Mesothelial cell of epicardium (in vitro differentiated cells): ENCODE data around the gene UXT. TPM values are rescaled to one million over a fixed set of nuclear protein-coding genes. Genes with fewer than 3 reads are reported as not detected.
"Not testable (repeated sequence)": the region's sequence is repeated elsewhere in the genome, so short reads cannot be mapped to it uniquely, and the experiment has no call there.

Source experiments
- DNase-seq, 2 experiments: peaks; one replicate each; pipeline ENCODE4 v3.0.0; 2021; ENCODE audit warnings: low spot score in 2 of 2; ENCODE audit not compliant: unreplicated experiment in 2 of 2
- H3K27ac Mint-ChIP-seq: 2 replicates; pipeline ENCODE4 v1.8.0; 2021; ENCODE audit warnings: mixed read lengths
- H3K27me3 Mint-ChIP-seq: 2 replicates; pipeline ENCODE4 v1.8.0; 2021; ENCODE audit warnings: low read depth, mixed read lengths
- H3K36me3 Mint-ChIP-seq: 2 replicates; pipeline ENCODE4 v1.8.0; 2021; ENCODE audit warnings: mixed read lengths
- H3K4me1 Mint-ChIP-seq: 2 replicates; pipeline ENCODE4 v1.8.0; 2021; ENCODE audit warnings: mixed read lengths
- H3K4me3 Mint-ChIP-seq: 2 replicates; pipeline ENCODE4 v1.8.0; 2021; ENCODE audit warnings: mild to moderate bottlenecking, moderate library complexity, mixed read lengths
- H3K9me3 Mint-ChIP-seq: 2 replicates; pipeline ENCODE4 v1.8.0; 2021; ENCODE audit warnings: mixed read lengths
- total RNA-seq: library from RNA; stranded (reverse); gene quantifications from 3 replicates; pipeline ENCODE4 v1.2.1, GENCODE V29; 2021
- TF ChIP-seq, protein P1 (sequence below): fragments of 200-600 bp; sonication (generic); IDR thresholded peaks from one replicate; pipeline ENCODE4 v1.5.0; 2021; ENCODE audit warnings: antibody characterized with exemption; ENCODE audit not compliant: unreplicated experiment

Gene UXT
- total RNA-seq, 1 donor from 2014 or later, result 71.4 TPM

DNA sequence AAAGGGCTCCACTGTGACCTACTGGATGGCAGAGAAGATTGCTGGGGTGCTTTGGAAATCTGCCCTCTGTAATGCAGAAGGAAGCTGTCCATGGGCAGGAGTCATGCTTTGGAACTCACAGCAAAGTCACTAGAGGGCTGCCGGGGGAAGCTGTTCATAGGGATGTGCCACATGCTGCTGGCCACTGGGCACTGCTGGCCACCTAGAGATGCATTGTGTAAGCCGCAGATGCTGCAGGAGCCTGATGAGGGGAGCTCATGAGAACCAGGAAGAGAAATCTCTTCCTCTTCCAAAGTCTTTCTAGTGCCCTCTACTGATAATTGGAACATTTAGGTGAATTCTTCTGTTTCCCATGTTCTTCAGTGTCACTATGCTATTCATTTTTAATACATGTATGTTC is 31.2 kb upstream of the UXT start:
- no peak for DNase-seq
- H3K27ac Mint-ChIP-seq, result no peak overlapping the region
- H3K4me1 Mint-ChIP-seq, result no peaks in the 10 kb centered on the region
- peaks cover 28% of the 10 kb centered on the region for H3K9me3 Mint-ChIP-seq
- no peaks in the 10 kb centered on the region for H3K36me3 Mint-ChIP-seq
- TF ChIP-seq, protein P1, sequence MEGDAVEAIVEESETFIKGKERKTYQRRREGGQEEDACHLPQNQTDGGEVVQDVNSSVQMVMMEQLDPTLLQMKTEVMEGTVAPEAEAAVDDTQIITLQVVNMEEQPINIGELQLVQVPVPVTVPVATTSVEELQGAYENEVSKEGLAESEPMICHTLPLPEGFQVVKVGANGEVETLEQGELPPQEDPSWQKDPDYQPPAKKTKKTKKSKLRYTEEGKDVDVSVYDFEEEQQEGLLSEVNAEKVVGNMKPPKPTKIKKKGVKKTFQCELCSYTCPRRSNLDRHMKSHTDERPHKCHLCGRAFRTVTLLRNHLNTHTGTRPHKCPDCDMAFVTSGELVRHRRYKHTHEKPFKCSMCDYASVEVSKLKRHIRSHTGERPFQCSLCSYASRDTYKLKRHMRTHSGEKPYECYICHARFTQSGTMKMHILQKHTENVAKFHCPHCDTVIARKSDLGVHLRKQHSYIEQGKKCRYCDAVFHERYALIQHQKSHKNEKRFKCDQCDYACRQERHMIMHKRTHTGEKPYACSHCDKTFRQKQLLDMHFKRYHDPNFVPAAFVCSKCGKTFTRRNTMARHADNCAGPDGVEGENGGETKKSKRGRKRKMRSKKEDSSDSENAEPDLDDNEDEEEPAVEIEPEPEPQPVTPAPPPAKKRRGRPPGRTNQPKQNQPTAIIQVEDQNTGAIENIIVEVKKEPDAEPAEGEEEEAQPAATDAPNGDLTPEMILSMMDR, result no peak
- peaks cover 23% of the 10 kb centered on the region for H3K27me3 Mint-ChIP-seq
- H3K4me3 Mint-ChIP-seq, result no peak overlapping the region

DNA sequence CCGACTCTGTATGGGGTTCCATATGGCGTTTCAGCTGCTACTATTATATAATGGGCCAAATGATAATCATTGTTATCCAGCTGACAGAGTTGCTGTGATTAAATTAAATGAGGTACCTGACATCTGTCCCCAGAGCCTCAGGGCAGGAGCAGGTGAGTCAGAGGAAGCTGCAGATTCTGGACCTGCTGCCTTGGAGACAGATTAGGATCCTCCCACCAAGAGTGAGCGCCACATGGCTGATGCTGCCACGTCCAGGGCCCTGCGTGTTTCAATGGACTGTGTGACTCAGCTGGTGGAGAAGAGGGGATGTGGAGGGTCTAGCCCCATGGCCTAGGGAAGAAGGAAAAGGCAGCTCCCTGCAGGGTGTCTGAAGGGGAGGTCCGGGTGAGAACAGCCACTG is 28.3 kb upstream of the UXT start:
- no peak overlapping the region for H3K27ac Mint-ChIP-seq
- no peaks in the 10 kb centered on the region for H3K4me1 Mint-ChIP-seq
- no peak overlapping the region for H3K4me3 Mint-ChIP-seq
- peaks cover 31% of the 10 kb centered on the region for H3K27me3 Mint-ChIP-seq
- no peak for DNase-seq
- H3K9me3 Mint-ChIP-seq, result peaks cover 34% of the 10 kb centered on the region
- TF ChIP-seq, protein P1, result no peak
- no peaks in the 10 kb centered on the region for H3K36me3 Mint-ChIP-seq

DNA sequence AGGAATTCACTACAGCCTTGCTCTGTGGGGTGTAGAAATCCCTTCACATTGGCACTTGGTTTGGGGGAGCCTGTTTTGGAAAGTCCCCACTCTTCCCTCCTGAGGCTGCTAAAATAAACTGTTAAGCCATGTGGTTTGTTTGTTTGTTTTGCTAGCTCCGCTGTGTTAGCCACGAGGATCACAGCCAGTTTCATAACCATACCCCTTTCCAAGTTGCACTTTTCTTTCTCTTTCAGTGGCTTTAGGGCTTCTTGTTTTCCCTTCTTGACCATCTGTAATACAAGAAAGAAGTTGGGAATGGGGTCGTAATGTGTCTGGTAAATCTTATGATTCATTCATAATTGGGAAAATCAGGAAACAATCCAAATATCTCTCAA is 24.8 kb upstream of the UXT start:
- TF ChIP-seq, protein P1, result no peak
- H3K27ac Mint-ChIP-seq, result no peak overlapping the region

DNA sequence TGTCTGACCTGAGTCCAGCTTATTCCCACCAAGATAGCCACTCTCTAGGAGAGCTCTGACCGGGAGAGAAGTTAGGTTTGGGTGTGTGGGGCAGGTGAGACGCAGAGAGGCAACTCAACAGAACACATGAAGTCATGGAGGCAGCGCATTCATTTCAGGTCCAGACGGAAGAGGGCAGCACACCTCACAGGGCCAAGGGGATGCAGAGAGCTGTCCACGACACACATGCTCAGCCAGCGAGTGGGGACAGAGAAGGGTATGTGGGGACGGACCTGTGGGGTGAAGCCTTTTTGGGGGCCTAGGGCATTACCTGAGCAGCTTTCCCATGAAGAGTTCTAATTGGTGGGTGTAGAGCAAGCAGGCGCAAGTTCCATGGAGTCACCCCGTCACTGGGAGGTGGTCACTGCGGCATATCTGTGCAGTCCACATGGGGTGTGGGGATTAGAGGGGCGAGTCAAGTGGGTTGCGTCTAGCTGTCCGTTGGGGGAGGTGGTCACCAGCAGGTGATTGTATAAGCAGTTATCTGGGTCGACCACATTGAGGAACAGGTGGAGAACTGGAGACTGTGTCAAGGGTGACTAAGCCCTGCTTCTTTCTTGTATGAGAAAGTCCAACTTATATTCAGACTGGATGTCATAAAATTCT is 24.3 kb upstream of the UXT start:
- peaks cover 20% of the 10 kb centered on the region for H3K27me3 Mint-ChIP-seq
- H3K9me3 Mint-ChIP-seq, result peaks cover 42% of the 10 kb centered on the region
- H3K4me1 Mint-ChIP-seq, result no peaks in the 10 kb centered on the region

More for the DNA sequence above, 24.8 kb upstream of the UXT start:
- Mint-ChIP-seq H3K4me3 (no peak overlapping the region), H3K36me3 (no peaks in the 10 kb centered on the region), H3K4me1 (no peaks in the 10 kb centered on the region), H3K9me3 (peaks cover 37% of the 10 kb centered on the region), H3K27me3 (peaks cover 20% of the 10 kb centered on the region)
- no peak for DNase-seq

DNA sequence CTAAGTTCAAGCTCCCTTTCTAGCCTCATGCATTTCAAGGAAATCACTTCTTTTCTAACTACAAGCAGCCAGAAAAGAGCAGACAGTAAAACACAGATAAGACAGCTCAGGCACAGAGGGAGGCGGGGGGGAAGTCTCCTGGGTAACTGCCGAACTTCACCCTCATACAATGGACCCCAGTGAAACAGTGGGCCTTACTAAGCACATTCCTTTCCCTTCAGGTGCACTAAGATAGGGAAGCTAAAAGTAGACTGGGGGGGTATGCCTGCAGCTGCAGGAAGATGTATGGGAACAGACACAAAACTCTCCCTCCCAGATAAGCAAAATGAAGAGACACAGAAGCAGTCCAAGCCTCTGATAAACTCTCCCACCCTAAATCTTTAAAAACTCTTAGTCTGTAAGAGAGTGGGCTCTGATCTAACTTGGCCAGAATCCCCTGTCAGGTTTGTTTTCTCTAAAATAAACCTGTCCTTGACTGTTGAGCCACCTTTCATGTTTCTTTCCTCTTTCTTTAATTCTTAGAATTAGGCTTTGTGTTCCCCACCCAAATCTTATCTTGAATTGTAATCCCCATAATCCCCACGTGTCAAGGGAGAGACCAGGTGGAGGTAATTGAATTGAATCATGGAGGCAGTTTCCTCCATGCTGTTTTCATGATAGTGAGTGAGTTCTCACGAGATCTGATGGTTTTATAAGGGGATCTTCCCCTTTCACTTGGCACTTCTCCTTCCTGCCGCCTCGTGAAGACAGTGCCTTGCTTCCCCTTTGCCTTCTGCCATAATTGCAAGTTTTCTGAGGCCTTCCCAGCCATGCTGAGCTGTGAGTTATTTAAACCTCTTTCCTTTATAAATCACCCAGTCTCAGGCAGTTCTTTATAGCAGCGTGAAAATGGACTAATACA is 17.2 kb upstream of the UXT start:
- not testable (repeated sequence) for H3K36me3 Mint-ChIP-seq, H3K4me1 Mint-ChIP-seq, H3K27ac Mint-ChIP-seq, DNase-seq, H3K27me3 Mint-ChIP-seq, H3K4me3 Mint-ChIP-seq
- peaks cover 39% of the 10 kb centered on the region for H3K9me3 Mint-ChIP-seq

More for the DNA sequence above, 24.3 kb upstream of the UXT start:
- Mint-ChIP-seq H3K27ac (no peak overlapping the region), H3K4me3 (no peak overlapping the region), H3K36me3 (no peaks in the 10 kb centered on the region)
- TF ChIP-seq, protein P1, result no peak
- no peak for DNase-seq

DNA sequence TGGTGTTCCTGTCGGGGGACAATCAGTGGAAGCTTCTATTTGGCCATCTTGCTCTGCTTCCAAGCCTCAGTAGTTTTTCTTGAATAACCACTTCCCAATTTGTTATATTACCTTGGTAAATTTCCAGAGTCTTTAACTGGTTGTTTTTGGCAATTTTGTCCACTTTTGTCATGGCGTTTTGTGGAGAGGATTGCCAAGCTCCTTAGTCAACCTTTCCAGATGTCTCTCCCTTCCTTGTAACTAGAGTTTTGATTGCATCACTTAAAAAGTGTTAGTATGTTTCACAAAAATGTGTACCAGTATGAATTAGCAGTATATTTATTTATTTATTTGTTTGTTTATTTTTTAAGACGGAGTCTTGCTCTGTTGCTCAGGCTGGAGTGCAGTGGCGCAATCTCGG is 15.8 kb upstream of the UXT start:
- DNase-seq, result no peak
- Mint-ChIP-seq H3K9me3 (peaks cover 42% of the 10 kb centered on the region), H3K4me1 (no peaks in the 10 kb centered on the region), H3K27me3 (no peaks in the 10 kb centered on the region), H3K4me3 (no peak overlapping the region), H3K27ac (no peak overlapping the region), H3K36me3 (no peaks in the 10 kb centered on the region)
- TF ChIP-seq, protein P1, result no peak

DNA sequence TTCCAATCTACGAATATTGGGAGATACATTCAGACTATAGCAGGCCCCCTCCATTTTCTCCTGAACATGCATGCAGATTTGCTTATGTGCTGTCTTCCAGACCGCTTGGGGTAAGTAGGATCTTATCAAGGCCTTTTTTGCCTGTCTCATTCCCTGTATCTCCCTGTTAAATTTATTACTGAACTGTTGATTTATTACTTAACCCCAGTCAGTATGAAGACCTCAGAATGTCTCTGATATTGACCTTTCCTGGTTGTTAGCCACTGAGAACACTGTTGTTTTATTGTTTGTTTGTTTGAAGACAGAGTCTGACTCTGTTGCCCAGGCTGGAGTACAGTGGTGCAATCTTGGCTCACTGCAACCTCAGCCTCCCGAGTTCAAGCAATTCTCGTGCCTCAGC is 6.8 kb upstream of the UXT start:
- not testable (repeated sequence) for H3K36me3 Mint-ChIP-seq, H3K4me1 Mint-ChIP-seq, DNase-seq, H3K4me3 Mint-ChIP-seq, H3K27me3 Mint-ChIP-seq, H3K27ac Mint-ChIP-seq
- peaks cover 11% of the 10 kb centered on the region for H3K9me3 Mint-ChIP-seq
